GM12878 (cell line): ENCODE results near the gene ISG15. TPM values are rescaled to one million over a fixed set of nuclear protein-coding genes. Genes with fewer than 3 reads are reported as not detected.

ENCODE experiments used
- ATAC-seq: fragments of 200-7000 bp; cut with Tn5 transposase; 3 replicates; pipeline ENCODE4 v1.9.1; 2020; ENCODE audit warnings: mild to moderate bottlenecking, moderate library complexity
- BruUV-seq: library from RNA; stranded (reverse); fragments of 400-500 nt; replicated peaks from 2 replicates; lab custom pipeline; 2021; lab: Mats Ljungman, UMichigan
- CTCF ChIA-PET: fragments of 300-600 bp; sonication (Branson Sonifier 250); formaldehyde crosslinking; extraction: SDS; loops from one replicate; lab custom pipeline; 2021; ENCODE audit warnings: inconsistent platforms; lab: Yijun Ruan, JAX
- POLR2A ChIA-PET: fragments of 350-600 bp; formaldehyde crosslinking; extraction: SDS; loops from one replicate; lab custom pipeline; 2021; ENCODE audit warnings: inconsistent platforms; lab: Charles Lee
- RAD21 ChIA-PET: fragments of 300-600 bp; sonication (Branson Sonifier 250); formaldehyde crosslinking; loops from one replicate; lab custom pipeline; 2023; ENCODE audit warnings: antibody characterized with exemption; ENCODE audit not compliant: unreplicated experiment; lab: Charles Lee
- SMC1A ChIA-PET: fragments of 300-600 bp; sonication (Branson Sonifier 250); formaldehyde crosslinking; loops from one replicate; lab custom pipeline; 2023; ENCODE audit not compliant: unreplicated experiment, uncharacterized antibody; lab: Charles Lee
- DNase-seq: peaks from one replicate; pipeline ENCODE4 v3.0.0-alpha.2; 2011; ENCODE audit warnings: low read depth, low spot score
- FAIRE-seq: peaks from 3 replicates; lab custom pipeline; 2011; peaks lifted over from hg19 to GRCh38; lab: Jason Lieb, UNC
- H2AFZ ChIP-seq: 2 replicates; pipeline ENCODE4 v1.6.0; 2011; ENCODE audit warnings: low read depth, low read length, control low read depth; ENCODE audit not compliant: control insufficient read depth
- H3K27ac ChIP-seq: 2 replicates; pipeline ENCODE4 v1.5.1; 2011; ENCODE audit warnings: control low read depth; ENCODE audit not compliant: control insufficient read depth, insufficient read depth
- H3K27me3 ChIP-seq, 2 experiments: replicated peaks in 1 of 2; 2 replicates each; pipeline versions ENCODE4 v1.6.0 to v1.6.1; 2011; ENCODE audit warnings: low read length in 1 of 2; ENCODE audit not compliant: control insufficient read depth in 2 of 2, insufficient read depth in 2 of 2
- H3K36me3 ChIP-seq, 2 experiments: 2 replicates each; pipeline ENCODE4 v1.5.1; 2011; ENCODE audit warnings: low read length in 1 of 2; ENCODE audit not compliant: control insufficient read depth in 2 of 2, insufficient read depth in 2 of 2
- H3K4me1 ChIP-seq: 2 replicates; pipeline ENCODE4 v1.6.1; 2011; ENCODE audit warnings: mild to moderate bottlenecking, low read length, moderate library complexity, mixed read lengths; ENCODE audit not compliant: control insufficient read depth, insufficient read depth
- H3K4me2 ChIP-seq: 2 replicates; pipeline ENCODE4 v1.6.0; 2011; ENCODE audit warnings: control low read depth; ENCODE audit not compliant: control insufficient read depth, insufficient read depth
- H3K4me3 ChIP-seq: fragments of 200-600 bp; sonication (generic); 2 replicates; pipeline ENCODE4 v1.5.1; 2016
- H3K79me2 ChIP-seq: 2 replicates; pipeline ENCODE4 v1.6.0; 2011; ENCODE audit warnings: low read length; ENCODE audit not compliant: control insufficient read depth, insufficient read depth
- H3K9ac ChIP-seq: 2 replicates; pipeline ENCODE4 v1.8.0; 2011; ENCODE audit warnings: low read length, control low read depth, mixed read lengths; ENCODE audit not compliant: control insufficient read depth, insufficient read depth
- H3K9me3 ChIP-seq: replicated peaks from 3 replicates; pipeline ENCODE4 v1.5.1; 2011; ENCODE audit warnings: mild to moderate bottlenecking, low read length; ENCODE audit not compliant: control insufficient read depth, insufficient read depth
- H4K20me1 ChIP-seq: 2 replicates; pipeline ENCODE4 v1.6.0; 2011; ENCODE audit not compliant: control insufficient read depth, insufficient read depth
- ATF3 ChIP-seq: IDR thresholded peaks from 2 replicates; pipeline ENCODE4 v1.6.1; 2011; ENCODE audit warnings: low read depth, mild to moderate bottlenecking, low read length, moderate library complexity, borderline replicate concordance; ENCODE audit errors: extremely low read depth
- BACH1 ChIP-seq: fragments of 450-650 bp; IDR thresholded peaks from 2 replicates; pipeline ENCODE4 v1.6.1; 2017; ENCODE audit warnings: mild to moderate bottlenecking, borderline replicate concordance
- CUX1 ChIP-seq: IDR thresholded peaks from 2 replicates; pipeline ENCODE4 v1.6.1; 2012; ENCODE audit warnings: improper control_type of control experiment, low read depth, low read length; ENCODE audit not compliant: insufficient replicate concordance
- FOXM1 ChIP-seq: IDR thresholded peaks from 2 replicates; pipeline ENCODE4 v1.6.1; 2012; ENCODE audit warnings: low read depth, mild to moderate bottlenecking, inconsistent platforms, low read length, moderate library complexity
- IKZF2 ChIP-seq, 2 experiments: fragments of 450-650 bp; IDR thresholded peaks; 2 replicates each; pipeline ENCODE4 v1.6.1; 2017; ENCODE audit warnings: mild to moderate bottlenecking in 2 of 2, moderate library complexity in 2 of 2
- LARP7 ChIP-seq: fragments of 450-650 bp; IDR thresholded peaks from 2 replicates; pipeline ENCODE4 v1.6.1; 2017; ENCODE audit warnings: mild to moderate bottlenecking
- PML ChIP-seq: IDR thresholded peaks from 2 replicates; pipeline ENCODE4 v1.6.1; 2012; ENCODE audit warnings: low read length, inconsistent platforms
- YY1 ChIP-seq: IDR thresholded peaks from 2 replicates; pipeline ENCODE4 v1.6.1; 2011; ENCODE audit warnings: low read depth, mild to moderate bottlenecking, low read length
- ZBTB4 ChIP-seq: fragments of 450-650 bp; formaldehyde crosslinking; IDR thresholded peaks from 2 replicates; pipeline ENCODE4 v1.4.0; 2022; ENCODE audit warnings: mild to moderate bottlenecking, moderate library complexity
- WGBS: methylation state at CpG from one replicate; pipeline ENCODE4 v1.1.6; 2016; ENCODE audit warnings: low lambda C conversion rate; ENCODE audit not compliant: insufficient replicate concordance, insufficient coverage; ENCODE audit errors: missing lambda C conversion rate; 5-methylcytosine and 5-hydroxymethylcytosine counted together
- in situ Hi-C: fragments of 300-500 bp; cut with MboI; formaldehyde crosslinking; loops from 9 replicates; pipeline ENCODE4 v1.14.3; 2018; ENCODE audit warnings: mixed read lengths
- intact Hi-C: fragments of 100-400 bp; cut with micrococcal nuclease; formaldehyde crosslinking; loops from one replicate; pipeline ENCODE4 v1.14.2; 2022; ENCODE audit not compliant: unreplicated experiment
- polyA plus RNA-seq, 11 experiments: library from polyadenylated mRNA; depleted of rRNA in 4 of 11; unstranded in 6 of 11; stranded (reverse) in 5 of 11; fragments of >200 nt; fragmentation: Nextera tagmentation in 4 of 11; fragmentation: Illumina TruSeq in 1 of 11; extraction: Ambion mirVana in 4 of 11; extraction: Trizol in 1 of 11; gene quantifications; 1 replicate in 1 of 11; 2 replicates in 10 of 11; pipeline versions ENCODE4 v1.2.1 to v1.2.3, GENCODE V29; 2011 to 2016; ENCODE audit warnings: inconsistent platforms in 2 of 11, missing spikeins in 2 of 11, low read depth in 1 of 11
- total RNA-seq, 4 experiments: library from RNA; depleted of rRNA in 3 of 4; stranded (reverse); fragments of >200 nt in 3 of 4; fragmentation: Illumina TruSeq in 1 of 4; extraction: Trizol in 1 of 4; gene quantifications; 2 replicates each; pipeline versions ENCODE4 v1.2.1 to v1.2.3, GENCODE V29; 2013 to 2021

ISG15 gene
- total and polyA plus RNA-seq, 10 of the 15 experiments (the other 5 are each of a cell fraction or from before 2014, with no cell fraction given), result 7.8 to 384 (median 274) TPM

DNA sequence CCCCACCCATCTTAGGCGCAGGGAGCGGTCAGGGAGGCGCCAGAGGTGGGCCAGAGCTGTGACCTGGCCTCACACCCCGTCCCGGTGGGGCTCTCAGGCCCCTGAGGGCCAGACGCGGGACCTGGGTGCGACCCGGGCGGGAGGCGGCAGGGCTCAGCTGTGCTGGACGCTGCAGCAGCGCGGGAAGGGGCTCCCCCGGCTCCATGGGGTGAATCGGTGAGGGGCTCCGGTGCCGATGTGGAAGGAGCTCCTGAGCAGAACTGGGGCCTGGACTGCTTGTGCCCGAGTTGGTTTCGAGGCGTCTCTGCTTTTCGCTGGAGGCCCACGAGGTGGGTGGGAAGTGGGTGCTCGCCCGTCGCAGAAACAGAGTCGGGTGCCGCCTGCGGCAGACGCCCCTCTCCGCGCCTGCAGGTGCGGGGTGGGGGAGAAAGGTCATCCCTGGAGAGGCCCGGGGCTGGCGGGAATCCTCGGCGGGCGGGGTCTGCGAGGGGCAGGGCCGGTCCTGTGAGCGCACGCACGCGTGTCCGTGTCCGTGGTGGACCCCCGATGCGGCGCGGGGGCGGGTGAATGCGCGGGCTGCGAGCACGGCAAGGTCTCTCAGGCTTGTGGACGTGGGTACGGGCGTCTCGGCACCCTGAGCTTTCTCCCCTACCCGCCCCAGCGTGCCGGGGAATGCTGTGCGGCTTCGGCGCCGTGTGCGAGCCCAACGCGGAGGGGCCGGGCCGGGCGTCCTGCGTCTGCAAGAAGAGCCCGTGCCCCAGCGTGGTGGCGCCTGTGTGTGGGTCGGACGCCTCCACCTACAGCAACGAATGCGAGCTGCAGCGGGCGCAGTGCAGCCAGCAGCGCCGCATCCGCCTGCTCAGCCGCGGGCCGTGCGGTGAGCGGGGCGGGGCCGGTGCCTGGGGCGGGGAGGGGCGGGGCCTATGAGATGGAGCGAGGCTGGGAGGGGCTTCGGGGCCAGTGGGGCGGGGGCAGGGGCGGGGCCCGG is 27.0 kb downstream of the ISG15 start:
- no peak overlapping the region for H2AFZ ChIP-seq
- H3K79me2 ChIP-seq, result no peaks in the 10 kb centered on the region
- ATAC-seq (peak; percentile 81), FAIRE-seq (no peak), DNase-seq (no peak)
- H3K4me3 ChIP-seq, result peak overlapping the region; percentile 32; the same call in 1 of the 2 replicates
- in situ Hi-C loops (no loop called here), intact Hi-C loops (no loop called here)
- no peak overlapping the region; the same call in 1 of the 2 replicates for H3K9ac ChIP-seq
- no peaks in the 10 kb centered on the region for H4K20me1 ChIP-seq
- H3K27me3 ChIP-seq, result no peaks in the 10 kb centered on the region
- RAD21 ChIA-PET, result interaction anchor here (1.0 to 3.5 kb wide), 7 partner anchors 8 to 211 kb away, joined by 3 to 26 read pairs (median 4); partner anchors contain the start of gene ISG15
- whole genome bisulfite sequencing, result 3% methylated on average over 83 of the region's 99 CpGs
- no TSS peak for BruUV-seq
- H3K27ac ChIP-seq, result no peak overlapping the region
- POLR2A ChIA-PET, result interaction anchor here (0.6 to 2.4 kb wide), 6 partner anchors 9 to 210 kb away, joined by 3 to 9 read pairs (median 5); no protein-coding TSS in a partner anchor
- H3K4me1 ChIP-seq, result peaks cover 28% of the 10 kb centered on the region
- no peaks in the 10 kb centered on the region for H3K9me3 ChIP-seq
- CTCF ChIA-PET, result interaction anchor here (0.6 to 3.3 kb wide), 10 partner anchors 9 to 252 kb away, joined by 3 to 29 read pairs (median 4); no protein-coding TSS in a partner anchor
- H3K36me3 ChIP-seq, result peaks cover 0 to 9% of the 10 kb centered on the region in 2 experiments; a peak in 3 of 4 replicates
- peak overlapping the region; percentile 93 for H3K4me2 ChIP-seq
- SMC1A ChIA-PET, result interaction anchor here (1.4 to 2.2 kb wide), 4 partner anchors 9 to 251 kb away, joined by 3 to 14 read pairs (median 4); no protein-coding TSS in a partner anchor
- TF ChIP-seq ATF3, result no peak
- TF ChIP-seq IKZF2 (IDR thresholded peaks at IDR 0.05), result no peak
- TF ChIP-seq BACH1, result peak; percentile 78
- no peak for TF ChIP-seq YY1
- peak; percentile 30 for TF ChIP-seq LARP7
- no peak for TF ChIP-seq FOXM1
- no peak for TF ChIP-seq CUX1
- TF ChIP-seq PML, result no peak
- no peak for TF ChIP-seq ZBTB4 (CRISPR knock-in tag)
